ENCODE results near the gene RHOBTB1.

Gene RHOBTB1

GRCh38 chr10:60870803-60871202 lies 73.2 kb downstream of the RHOBTB1 start:
- Histone ChIP-seq H3K79me2 (ENCODE audit: control insufficient read depth, insufficient read depth, low read length, poor library complexity) (no peaks in the 10 kb centered on the region), H3K4ac (ENCODE audit: low read depth, low read length) (no peak overlapping the region), H2AK5ac (ENCODE audit: low read length) (no peak overlapping the region), H2BK120ac (ENCODE audit: insufficient read depth, low read length, poor library complexity) (no peak overlapping the region), H3K9ac (ENCODE audit: low read length) (no peak overlapping the region), H4K91ac (ENCODE audit: low read depth, low read length) (no peak overlapping the region), H2BK12ac (ENCODE audit: low read length) (no peak overlapping the region), H3K27me3 (ENCODE audit: insufficient read depth, low read length) (no peaks in the 10 kb centered on the region), H3K27ac (ENCODE audit: low read depth, low read length) (no peak overlapping the region), H3K4me1 (ENCODE audit: control insufficient read depth in 1 of 2, insufficient read depth in 2 of 2, low read length in 2 of 2) (peaks cover 0 to 2% of the 10 kb centered on the region in 2 experiments), H4K12ac (ENCODE audit: low read depth, low read length) (no peak overlapping the region), H2BK5ac (ENCODE audit: low read depth, low read length, poor library complexity) (no peak overlapping the region), H3K79me1 (ENCODE audit: low read length) (no peaks in the 10 kb centered on the region), H3K4me3 (ENCODE audit: low read depth, low read length) (no peak overlapping the region), H3K23ac (ENCODE audit: low read length) (no peak overlapping the region), H3K4me2 (ENCODE audit: low read length) (no peak overlapping the region), H3K36me3 (ENCODE audit: control insufficient read depth in 1 of 2, insufficient read depth in 2 of 2, low read length in 2 of 2) (peaks cover 0 to 7% of the 10 kb centered on the region in 2 experiments), H3K14ac (ENCODE audit: low read length) (no peak overlapping the region), H4K8ac (ENCODE audit: low read depth, low read length) (no peak overlapping the region), H3K18ac (ENCODE audit: low read length) (no peak overlapping the region), H3K9me3 (ENCODE audit: insufficient read depth, low read depth, low read length) (no peaks in the 10 kb centered on the region), H2AFZ (ENCODE audit: insufficient read depth, low read length, poor library complexity) (no peak overlapping the region)
- no peak for DNase-seq
- WGBS (ENCODE audit: extremely low coverage, insufficient coverage, insufficient read length), result no CpG with 5 or more reads among the region's 3 CpGs

- Histone ChIP-seq H4K8ac (ENCODE audit: low read depth, low read length) (no peak overlapping the region), H4K12ac (ENCODE audit: low read depth, low read length) (no peak overlapping the region), H3K9me3 (ENCODE audit: insufficient read depth, low read depth, low read length) (no peaks in the 10 kb centered on the region), H3K36me3 (ENCODE audit: control insufficient read depth in 1 of 2, insufficient read depth in 2 of 2, low read length in 2 of 2) (peaks cover 0 to 7% of the 10 kb centered on the region in 2 experiments), H3K79me2 (ENCODE audit: control insufficient read depth, insufficient read depth, low read length, poor library complexity) (no peaks in the 10 kb centered on the region), H3K79me1 (ENCODE audit: low read length) (no peaks in the 10 kb centered on the region), H3K27me3 (ENCODE audit: insufficient read depth, low read length) (no peaks in the 10 kb centered on the region), H2BK5ac (ENCODE audit: low read depth, low read length, poor library complexity) (no peak overlapping the region), H3K4ac (ENCODE audit: low read depth, low read length) (no peak overlapping the region), H3K18ac (ENCODE audit: low read length) (no peak overlapping the region), H3K9ac (ENCODE audit: low read length) (no peak overlapping the region), H2BK120ac (ENCODE audit: insufficient read depth, low read length, poor library complexity) (no peak overlapping the region), H3K23ac (ENCODE audit: low read length) (no peak overlapping the region), H3K27ac (ENCODE audit: low read depth, low read length) (no peak overlapping the region), H4K91ac (ENCODE audit: low read depth, low read length) (no peak overlapping the region), H3K14ac (ENCODE audit: low read length) (no peak overlapping the region), H3K4me1 (ENCODE audit: control insufficient read depth in 1 of 2, insufficient read depth in 2 of 2, low read length in 2 of 2) (peaks cover 0 to 2% of the 10 kb centered on the region in 2 experiments), H2AK5ac (ENCODE audit: low read length) (no peak overlapping the region), H2AFZ (ENCODE audit: insufficient read depth, low read length, poor library complexity) (no peak overlapping the region), H3K4me2 (ENCODE audit: low read length) (no peak overlapping the region), H3K4me3 (ENCODE audit: low read depth, low read length) (no peak overlapping the region), H2BK12ac (ENCODE audit: low read length) (no peak overlapping the region)
- no peak for DNase-seq
- WGBS (ENCODE audit: extremely low coverage, insufficient coverage, insufficient read length), result no CpG with 5 or more reads among the region's 2 CpGs
Measured at GRCh38 chr10:60870416-60870728, 73.6 kb downstream of the RHOBTB1 start.

GRCh38 chr10:60869652-60870415 lies 74.2 kb downstream of the RHOBTB1 start:
- H3K14ac ChIP-seq (ENCODE audit: low read length), result no peak overlapping the region
- H3K79me1 ChIP-seq (ENCODE audit: low read length), result no peaks in the 10 kb centered on the region
- no peak overlapping the region for H3K27ac ChIP-seq (ENCODE audit: low read depth, low read length)
- H2BK5ac ChIP-seq (ENCODE audit: low read depth, low read length, poor library complexity), result no peak overlapping the region
- no peak overlapping the region for H4K8ac ChIP-seq (ENCODE audit: low read depth, low read length)
- no peak overlapping the region for H2AK5ac ChIP-seq (ENCODE audit: low read length)
- H2BK12ac ChIP-seq (ENCODE audit: low read length), result no peak overlapping the region
- no peak overlapping the region for H2BK120ac ChIP-seq (ENCODE audit: insufficient read depth, low read length, poor library complexity)
- no peak overlapping the region for H3K18ac ChIP-seq (ENCODE audit: low read length)
- DNase-seq, result no peak
- H3K23ac ChIP-seq (ENCODE audit: low read length), result no peak overlapping the region
- H3K9me3 ChIP-seq (ENCODE audit: insufficient read depth, low read depth, low read length), result no peaks in the 10 kb centered on the region
- no peak overlapping the region for H4K12ac ChIP-seq (ENCODE audit: low read depth, low read length)
- no CpG with 5 or more reads among the region's 6 CpGs for WGBS (ENCODE audit: extremely low coverage, insufficient coverage, insufficient read length)
- H2AFZ ChIP-seq (ENCODE audit: insufficient read depth, low read length, poor library complexity), result no peak overlapping the region
- H4K91ac ChIP-seq (ENCODE audit: low read depth, low read length), result no peak overlapping the region
- peaks cover 0 to 2% of the 10 kb centered on the region in 2 experiments for H3K4me1 ChIP-seq (ENCODE audit: control insufficient read depth in 1 of 2, insufficient read depth in 2 of 2, low read length in 2 of 2)
- H3K4me2 ChIP-seq (ENCODE audit: low read length), result no peak overlapping the region
- no peak overlapping the region for H3K4ac ChIP-seq (ENCODE audit: low read depth, low read length)
- H3K27me3 ChIP-seq (ENCODE audit: insufficient read depth, low read length), result no peaks in the 10 kb centered on the region
- H3K79me2 ChIP-seq (ENCODE audit: control insufficient read depth, insufficient read depth, low read length, poor library complexity), result no peaks in the 10 kb centered on the region
- peaks cover 0 to 7% of the 10 kb centered on the region in 2 experiments for H3K36me3 ChIP-seq (ENCODE audit: control insufficient read depth in 1 of 2, insufficient read depth in 2 of 2, low read length in 2 of 2)
- no peak overlapping the region for H3K4me3 ChIP-seq (ENCODE audit: low read depth, low read length)
- no peak overlapping the region for H3K9ac ChIP-seq (ENCODE audit: low read length)

GRCh38 chr10:60868946-60869345 lies 75.0 kb downstream of the RHOBTB1 start:
- WGBS (ENCODE audit: extremely low coverage, insufficient coverage, insufficient read length), result no CpG with 5 or more reads among the region's 1 CpG
- Histone ChIP-seq H2BK120ac (ENCODE audit: insufficient read depth, low read length, poor library complexity) (no peak overlapping the region), H2BK12ac (ENCODE audit: low read length) (no peak overlapping the region), H3K27me3 (ENCODE audit: insufficient read depth, low read length) (no peaks in the 10 kb centered on the region), H3K4ac (ENCODE audit: low read depth, low read length) (no peak overlapping the region), H3K14ac (ENCODE audit: low read length) (no peak overlapping the region), H3K9ac (ENCODE audit: low read length) (no peak overlapping the region), H4K8ac (ENCODE audit: low read depth, low read length) (no peak overlapping the region), H2AFZ (ENCODE audit: insufficient read depth, low read length, poor library complexity) (no peak overlapping the region), H3K23ac (ENCODE audit: low read length) (no peak overlapping the region), H3K27ac (ENCODE audit: low read depth, low read length) (no peak overlapping the region), H3K4me1 (ENCODE audit: control insufficient read depth in 1 of 2, insufficient read depth in 2 of 2, low read length in 2 of 2) (peaks cover 0 to 2% of the 10 kb centered on the region in 2 experiments), H3K18ac (ENCODE audit: low read length) (no peak overlapping the region), H4K12ac (ENCODE audit: low read depth, low read length) (no peak overlapping the region), H3K4me3 (ENCODE audit: low read depth, low read length) (no peak overlapping the region), H3K4me2 (ENCODE audit: low read length) (no peak overlapping the region), H2BK5ac (ENCODE audit: low read depth, low read length, poor library complexity) (no peak overlapping the region), H3K36me3 (ENCODE audit: control insufficient read depth in 1 of 2, insufficient read depth in 2 of 2, low read length in 2 of 2) (peaks cover 0 to 7% of the 10 kb centered on the region in 2 experiments), H2AK5ac (ENCODE audit: low read length) (no peak overlapping the region), H3K79me2 (ENCODE audit: control insufficient read depth, insufficient read depth, low read length, poor library complexity) (no peaks in the 10 kb centered on the region), H3K9me3 (ENCODE audit: insufficient read depth, low read depth, low read length) (no peaks in the 10 kb centered on the region), H4K91ac (ENCODE audit: low read depth, low read length) (no peak overlapping the region), H3K79me1 (ENCODE audit: low read length) (no peaks in the 10 kb centered on the region)
- peak; percentile 67 to 78 for DNase-seq
